Activated T-cell treated with anti-CD3 and anti-CD28 coated beads, Interleukin-2, amount 50 U/mL, for 72 hours (primary cell): ENCODE measurements around the gene HSPB9. TPM values are rescaled to one million over a fixed set of nuclear protein-coding genes. Genes with fewer than 3 reads are reported as not detected.
A peak's percentile ranks its signal among the peaks of the same experiment; 100 is the strongest.
"Not testable (repeated sequence)": the region's sequence is repeated elsewhere in the genome, so short reads cannot be mapped to it uniquely, and the experiment has no call there.

Experiments
- ATAC-seq, 2 donors: fragments of 150-1000 bp; cut with Tn5 transposase; replicated peaks in 1 of 2; 2 replicates each; pipeline ENCODE4 v1.10.0; 2021; ENCODE audit warnings: moderate library complexity in 2 of 2, mild to moderate bottlenecking in 1 of 2
- DNase-seq, 2 donors: peaks; one replicate each; pipeline ENCODE4 v3.0.0; 2021 to 2022; ENCODE audit warnings: mixed read lengths in 1 of 2
- H3K27ac Mint-ChIP-seq: one replicate; pipeline ENCODE4 v1.8.0; 2022; ENCODE audit warnings: mild to moderate bottlenecking, moderate library complexity, mixed read lengths
- H3K27me3 Mint-ChIP-seq: one replicate; pipeline ENCODE4 v1.8.0; 2022; ENCODE audit warnings: low read depth, mixed read lengths
- H3K36me3 Mint-ChIP-seq, 2 donors: one replicate each; pipeline ENCODE4 v1.8.0; 2022; ENCODE audit warnings: mixed read lengths in 2 of 2, mild to moderate bottlenecking in 1 of 2; ENCODE audit not compliant: insufficient read depth in 2 of 2
- H3K4me1 Mint-ChIP-seq: one replicate; pipeline ENCODE4 v1.8.0; 2022; ENCODE audit warnings: low read depth, mixed read lengths
- H3K4me3 Mint-ChIP-seq, 2 donors: one replicate each; pipeline ENCODE4 v1.8.0; 2022; ENCODE audit warnings: mild to moderate bottlenecking in 2 of 2, mixed read lengths in 2 of 2, moderate library complexity in 2 of 2
- H3K9me3 Mint-ChIP-seq, 2 donors: one replicate each; pipeline ENCODE4 v1.8.0; 2022; ENCODE audit warnings: mixed read lengths in 2 of 2
- total RNA-seq, 2 donors: library from RNA; stranded (reverse); gene quantifications; one replicate each; pipeline ENCODE4 v1.2.3, GENCODE V29; 2022

HSPB9 gene
- total RNA-seq, 2 donors from 2014 or later: 0.28 TPM; not detected in 1

GRCh38 chr17:42132941-42133340 is 10.3 kb downstream of the HSPB9 start:
- Mint-ChIP-seq H3K36me3 (peaks cover 1 to 7% of the 10 kb centered on the region in 2 donors), H3K4me3 (peak overlapping the region; percentile 10 to 13), H3K27me3 (no peaks in the 10 kb centered on the region), H3K9me3 (no peaks in the 10 kb centered on the region), H3K4me1 (peaks cover 59% of the 10 kb centered on the region), H3K27ac (peak overlapping the region; percentile 84)
- DNase-seq (peak; percentile 39 to 42), ATAC-seq (peak; percentile 80 to 81)

DNA sequence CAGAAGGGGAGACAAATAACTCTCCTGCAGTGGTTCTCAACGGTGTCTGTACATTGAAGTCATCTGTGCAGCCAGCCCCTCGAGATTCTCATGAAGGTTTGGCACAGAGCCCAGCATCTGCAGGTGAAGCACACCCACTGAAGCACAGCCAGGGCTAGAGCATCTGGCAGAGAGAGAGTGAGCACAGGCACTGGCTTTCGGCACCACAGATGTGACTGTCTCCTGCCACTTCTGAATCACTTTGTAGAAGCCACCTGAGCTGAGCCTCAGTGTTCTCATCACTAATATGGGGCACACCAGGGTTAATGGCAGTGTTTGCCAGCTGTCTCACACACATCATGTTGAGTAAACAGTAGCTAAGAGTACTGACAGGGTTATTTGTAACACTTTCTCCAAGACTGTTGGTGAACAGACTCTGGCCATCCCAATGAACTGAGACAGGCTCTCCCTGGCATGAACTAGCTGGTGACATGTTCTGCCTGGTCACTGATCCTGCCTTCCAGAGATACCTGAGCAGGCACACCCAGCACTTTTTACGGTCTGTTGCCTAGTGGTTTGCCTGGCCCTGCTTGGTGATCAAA is 10.9 kb downstream of the HSPB9 start:
- Mint-ChIP-seq H3K27me3 (no peaks in the 10 kb centered on the region), H3K9me3 (no peaks in the 10 kb centered on the region), H3K36me3 (peaks cover 1 to 6% of the 10 kb centered on the region in 2 donors), H3K4me3 (peak overlapping the region in 1 of 2 donors; percentile 13), H3K27ac (peak overlapping the region; percentile 84), H3K4me1 (peaks cover 60% of the 10 kb centered on the region)
- DNase-seq (peak; percentile 34 to 48), ATAC-seq (peak; percentile 74 to 79)

DNA sequence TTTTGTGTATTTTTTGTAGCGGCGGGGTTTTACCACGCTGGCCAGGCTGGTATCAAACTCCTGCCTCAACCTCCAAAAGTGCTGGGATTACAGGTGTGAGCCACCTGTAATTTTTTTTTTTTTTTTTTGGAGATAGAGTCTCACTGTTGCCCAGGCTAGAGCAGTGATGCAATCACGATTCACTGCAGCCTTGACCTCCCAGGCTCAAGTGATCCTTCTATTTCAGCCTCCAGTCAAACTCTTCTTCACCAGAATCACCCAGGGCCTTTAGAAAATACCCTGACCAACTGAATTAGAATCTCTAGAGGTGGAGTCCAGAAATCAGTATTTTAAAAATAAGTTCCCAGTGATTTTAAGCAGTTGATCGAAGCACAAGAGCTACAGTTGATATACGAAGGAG is 12.5 kb downstream of the HSPB9 start:
- H3K4me1 Mint-ChIP-seq: peaks cover 53% of the 10 kb centered on the region
- no peak for DNase-seq
- no peak for ATAC-seq
- H3K4me3 Mint-ChIP-seq: no peak overlapping the region
- H3K27me3 Mint-ChIP-seq: no peaks in the 10 kb centered on the region
- no peak overlapping the region for H3K27ac Mint-ChIP-seq
- H3K9me3 Mint-ChIP-seq: no peaks in the 10 kb centered on the region
- H3K36me3 Mint-ChIP-seq: peaks cover 1 to 5% of the 10 kb centered on the region in 2 donors

- Mint-ChIP-seq H3K9me3 (no peaks in the 10 kb centered on the region), H3K27ac (peak overlapping the region; percentile 97)
These were observed 13.4 kb downstream of the HSPB9 start for GRCh38 chr17:42135664-42136653.

GRCh38 chr17:42136654-42137051 is 14.0 kb downstream of the HSPB9 start:
- H3K27me3 Mint-ChIP-seq: no peaks in the 10 kb centered on the region
- H3K27ac Mint-ChIP-seq: peak overlapping the region; percentile 33
- H3K4me3 Mint-ChIP-seq: no peak overlapping the region
- peaks cover 1 to 8% of the 10 kb centered on the region in 2 donors for H3K36me3 Mint-ChIP-seq
- peaks cover 57% of the 10 kb centered on the region for H3K4me1 Mint-ChIP-seq
- ATAC-seq (no peak), DNase-seq (no peak)
- no peaks in the 10 kb centered on the region for H3K9me3 Mint-ChIP-seq

More at GRCh38 chr17:42135664-42136653, 13.4 kb downstream of the HSPB9 start:
- peak overlapping the region in 1 of 2 donors; percentile 45 for H3K4me3 Mint-ChIP-seq
- H3K27me3 Mint-ChIP-seq: no peaks in the 10 kb centered on the region
- H3K36me3 Mint-ChIP-seq: peaks cover 1 to 9% of the 10 kb centered on the region in 2 donors
- DNase-seq: no peak
- H3K4me1 Mint-ChIP-seq: peaks cover 57% of the 10 kb centered on the region
- ATAC-seq: no peak

GRCh38 chr17:42138749-42139492 is 16.3 kb downstream of the HSPB9 start:
- Mint-ChIP-seq H3K27ac (no peak overlapping the region), H3K27me3 (no peaks in the 10 kb centered on the region), H3K4me1 (peaks cover 48% of the 10 kb centered on the region), H3K36me3 (peaks cover 1 to 6% of the 10 kb centered on the region in 2 donors), H3K9me3 (no peaks in the 10 kb centered on the region), H3K4me3 (no peak overlapping the region)
- DNase-seq: no peak
- no peak for ATAC-seq

GRCh38 chr17:42140690-42141089 is 18.1 kb downstream of the HSPB9 start:
- not testable (repeated sequence) for H3K27me3 Mint-ChIP-seq, H3K27ac Mint-ChIP-seq, H3K4me3 Mint-ChIP-seq, ATAC-seq, H3K36me3 Mint-ChIP-seq, H3K9me3 Mint-ChIP-seq, DNase-seq
- peaks cover 40% of the 10 kb centered on the region for H3K4me1 Mint-ChIP-seq

DNA sequence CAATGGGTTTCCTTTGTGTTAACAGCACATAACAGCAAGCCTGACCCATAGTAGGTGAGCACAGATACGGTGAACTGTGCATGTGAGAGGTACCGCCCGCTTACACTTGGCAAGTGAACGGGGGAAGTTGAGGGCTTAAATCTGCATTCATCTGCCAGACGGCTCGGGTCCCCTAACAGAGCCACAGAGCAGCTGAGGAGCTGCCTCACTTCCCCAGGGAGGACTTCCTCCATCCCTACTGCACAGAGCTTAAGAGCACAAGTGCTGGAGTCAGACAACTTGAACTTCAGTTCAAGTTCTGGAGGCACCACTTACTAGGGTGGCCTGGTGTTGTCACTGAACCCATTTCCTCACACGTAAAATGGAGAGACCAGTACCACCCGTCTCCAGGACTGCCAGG is 18.8 kb downstream of the HSPB9 start:
- H3K27ac Mint-ChIP-seq: no peak overlapping the region
- H3K36me3 Mint-ChIP-seq: peaks cover 0 to 6% of the 10 kb centered on the region in 2 donors
- peaks cover 33% of the 10 kb centered on the region for H3K4me1 Mint-ChIP-seq
- no peak overlapping the region for H3K4me3 Mint-ChIP-seq
- ATAC-seq (no peak), DNase-seq (no peak)
- no peaks in the 10 kb centered on the region for H3K9me3 Mint-ChIP-seq
- H3K27me3 Mint-ChIP-seq: no peaks in the 10 kb centered on the region

DNA sequence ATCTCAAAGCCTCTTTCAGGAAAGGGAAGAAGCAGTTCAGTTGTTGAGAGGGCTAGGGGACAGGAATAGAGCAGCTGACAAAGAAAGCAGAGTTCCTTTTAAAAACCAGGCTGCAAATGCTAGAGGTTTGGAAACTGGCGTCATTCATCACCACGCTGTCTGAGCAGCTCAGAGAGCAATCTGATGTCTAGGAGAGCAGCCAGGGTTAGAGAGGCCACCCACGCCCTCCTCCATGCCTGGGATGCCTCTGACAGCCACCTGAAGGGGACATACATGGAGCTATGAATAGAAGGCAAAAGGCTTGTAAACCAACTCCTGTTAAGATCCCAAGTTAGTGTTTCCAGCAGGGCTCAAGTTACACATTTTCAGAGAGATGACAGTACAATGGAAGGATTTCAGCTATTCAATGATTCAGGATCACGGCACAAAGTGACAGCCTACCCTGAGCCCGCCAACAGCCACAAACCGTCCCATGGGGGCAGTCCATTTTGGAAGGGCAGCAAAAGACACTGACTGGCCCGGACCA is 19.8 kb downstream of the HSPB9 start:
- ATAC-seq (no peak), DNase-seq (no peak)
- no peaks in the 10 kb centered on the region for H3K9me3 Mint-ChIP-seq
- H3K4me1 Mint-ChIP-seq: peaks cover 28% of the 10 kb centered on the region
- no peak overlapping the region for H3K4me3 Mint-ChIP-seq
- no peaks in the 10 kb centered on the region for H3K27me3 Mint-ChIP-seq
- H3K27ac Mint-ChIP-seq: no peak overlapping the region
- H3K36me3 Mint-ChIP-seq: peaks cover 3 to 4% of the 10 kb centered on the region in 2 donors

GRCh38 chr17:42143138-42143537 is 20.5 kb downstream of the HSPB9 start:
- H3K4me1 Mint-ChIP-seq: peaks cover 23% of the 10 kb centered on the region

DNA sequence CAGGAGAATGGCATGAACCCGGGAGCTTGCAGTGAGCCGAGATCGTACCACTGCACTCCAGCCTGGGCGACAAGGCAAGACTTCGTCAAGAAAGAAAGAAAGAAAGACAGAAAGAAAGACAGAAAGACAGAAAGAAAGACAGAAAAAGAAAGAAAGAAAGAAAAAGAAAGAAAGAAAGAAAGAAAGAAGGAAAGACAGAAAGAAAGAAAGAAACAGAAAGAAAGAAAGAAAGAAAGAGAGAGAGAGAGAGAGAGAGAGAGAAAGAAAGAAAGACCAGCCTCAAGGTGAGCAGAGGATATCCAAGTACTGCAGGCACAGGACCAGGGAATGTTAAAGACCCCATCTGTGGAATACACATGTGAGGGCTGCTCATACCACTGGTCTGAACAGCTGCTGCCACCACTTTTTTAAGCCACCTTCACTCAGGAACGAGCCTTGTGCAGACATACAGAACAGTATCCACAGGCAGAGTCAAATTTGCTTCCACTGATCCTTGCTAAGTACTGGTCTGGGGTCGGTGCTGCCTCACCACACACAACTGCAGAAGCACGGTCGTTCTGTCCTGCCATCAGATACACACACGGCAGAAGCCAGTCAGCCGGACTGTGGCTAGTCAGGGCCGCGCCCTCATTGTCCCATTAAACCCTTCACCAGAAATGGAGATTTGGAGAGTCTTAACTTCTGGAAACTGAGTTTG is 24.5 kb downstream of the HSPB9 start:
- peaks cover 3 to 6% of the 10 kb centered on the region in 2 donors for H3K36me3 Mint-ChIP-seq
- H3K27ac Mint-ChIP-seq: peak overlapping the region; percentile 89
- H3K4me1 Mint-ChIP-seq: peaks cover 26% of the 10 kb centered on the region
- DNase-seq (no peak), ATAC-seq (no peak)
- no peaks in the 10 kb centered on the region for H3K27me3 Mint-ChIP-seq
- no peak overlapping the region for H3K4me3 Mint-ChIP-seq
- H3K9me3 Mint-ChIP-seq: no peaks in the 10 kb centered on the region

More at GRCh38 chr17:42143138-42143537, 20.5 kb downstream of the HSPB9 start:
- H3K27ac Mint-ChIP-seq, DNase-seq, ATAC-seq, H3K36me3 Mint-ChIP-seq, H3K27me3 Mint-ChIP-seq, H3K9me3 Mint-ChIP-seq, H3K4me3 Mint-ChIP-seq: not testable (repeated sequence)
